SHP77 treated with DMSO at 0.1 percent for 48 hours (cell line): ENCODE measurements around the gene ST3GAL3.
"Not testable (repeated sequence)": the region's sequence is repeated elsewhere in the genome, so short reads cannot be mapped to it uniquely, and the experiment has no call there.

ENCODE experiments used
- DNase-seq: peaks from one replicate; lab custom pipeline; 2025; lab: John Stamatoyannopoulos, UW

The ST3GAL3 gene

DNA sequence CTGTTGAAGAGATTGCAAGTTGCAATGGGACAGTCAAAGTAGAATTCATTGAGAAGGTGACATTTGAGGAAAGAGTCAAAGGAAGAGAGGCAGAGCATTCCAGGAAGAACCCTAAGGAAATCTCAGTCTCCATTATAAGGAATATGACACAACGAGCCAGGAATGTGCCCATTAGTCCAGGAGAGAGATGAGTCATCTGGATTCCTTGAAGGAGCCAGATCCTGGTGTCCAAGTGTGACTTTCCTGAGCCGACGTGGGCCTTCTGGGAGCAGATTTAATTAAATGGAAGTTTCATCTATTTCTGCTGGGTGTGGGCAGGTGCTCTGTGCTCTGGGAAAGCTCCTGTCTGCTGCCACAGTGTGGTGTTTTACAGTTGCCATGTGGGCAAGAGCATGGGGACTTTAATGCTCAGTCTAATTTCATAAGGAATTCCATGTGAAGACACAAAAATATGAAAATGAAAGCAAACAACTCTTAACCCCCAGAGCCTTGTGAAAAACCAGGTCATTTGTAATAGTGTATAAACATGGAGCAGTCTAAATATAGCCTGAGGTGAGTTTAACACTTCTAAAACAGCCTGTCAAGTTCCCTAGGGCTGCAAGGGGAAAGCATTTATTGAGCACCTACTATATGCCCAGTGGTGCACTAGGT lies 114.8 kb downstream of the ST3GAL3 start:
- no peak for DNase-seq

- DNase-seq = no peak
These were observed 117.5 kb downstream of the ST3GAL3 start for GRCh38 chr1:43824795-43825194.

DNA sequence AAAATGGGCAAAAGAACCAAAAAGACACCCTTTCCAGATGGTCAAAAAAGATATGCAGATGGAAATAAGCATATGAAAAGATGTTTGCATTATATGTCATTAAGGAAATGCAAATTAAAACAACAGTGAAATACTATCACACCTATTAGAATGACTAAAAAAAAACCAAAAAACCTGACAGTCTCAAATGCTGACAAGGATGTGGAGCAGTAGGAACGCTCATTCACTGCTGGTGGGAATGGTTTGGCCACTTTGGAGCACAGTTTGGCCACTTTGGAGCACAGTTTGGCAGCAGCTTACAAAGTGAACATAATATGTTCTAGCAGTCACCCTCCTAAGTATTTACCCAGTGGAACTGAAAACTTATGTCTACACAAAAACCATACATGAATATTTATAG lies 121.2 kb downstream of the ST3GAL3 start:
- no peak for DNase-seq

DNA sequence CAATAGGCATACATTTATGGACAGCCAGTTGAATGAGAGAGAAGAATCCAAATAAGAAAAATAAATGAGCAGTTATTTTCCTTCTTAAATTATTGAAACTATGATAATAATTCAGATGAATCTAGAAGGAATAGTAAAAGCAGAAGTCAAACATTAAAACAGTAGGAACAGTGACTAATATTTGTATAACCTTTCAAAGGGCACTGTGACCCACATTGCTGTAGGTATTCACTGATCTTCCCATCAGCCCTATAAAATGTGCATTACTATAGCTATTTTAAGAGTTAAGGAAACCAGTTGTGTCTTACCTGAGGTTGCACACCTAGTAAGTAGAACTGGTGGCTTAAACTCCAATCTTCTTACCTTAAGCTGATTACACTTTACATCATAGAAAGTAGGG lies 123.5 kb downstream of the ST3GAL3 start:
- no peak for DNase-seq

DNA sequence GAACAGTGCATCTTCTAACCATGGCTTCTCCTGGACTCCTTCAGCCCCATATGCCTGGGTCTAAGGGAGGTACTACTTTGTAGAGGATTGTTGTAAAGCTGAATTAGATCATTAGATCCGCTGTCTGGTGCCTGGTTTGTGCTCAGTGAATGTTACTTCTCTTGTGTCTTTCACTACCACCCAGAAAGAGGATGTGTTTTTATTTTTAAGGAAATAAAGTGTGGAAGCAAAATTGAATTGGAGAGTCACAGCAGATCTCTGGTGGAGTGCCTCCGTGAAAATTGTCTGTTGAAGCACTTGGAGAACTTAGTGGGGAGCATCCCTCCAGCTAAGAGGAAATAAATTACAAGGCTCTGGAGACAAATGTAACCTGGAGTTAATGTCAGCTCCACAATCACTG lies 124.5 kb downstream of the ST3GAL3 start:
- no peak for DNase-seq

GRCh38 chr1:43832255-43832654 lies 124.9 kb downstream of the ST3GAL3 start:
- DNase-seq = no peak

- no peak for DNase-seq
These were observed 125.7 kb downstream of the ST3GAL3 start for GRCh38 chr1:43832998-43833397.

- not testable (repeated sequence) for DNase-seq
These were observed 126.6 kb downstream of the ST3GAL3 start for GRCh38 chr1:43833902-43834279.

DNA sequence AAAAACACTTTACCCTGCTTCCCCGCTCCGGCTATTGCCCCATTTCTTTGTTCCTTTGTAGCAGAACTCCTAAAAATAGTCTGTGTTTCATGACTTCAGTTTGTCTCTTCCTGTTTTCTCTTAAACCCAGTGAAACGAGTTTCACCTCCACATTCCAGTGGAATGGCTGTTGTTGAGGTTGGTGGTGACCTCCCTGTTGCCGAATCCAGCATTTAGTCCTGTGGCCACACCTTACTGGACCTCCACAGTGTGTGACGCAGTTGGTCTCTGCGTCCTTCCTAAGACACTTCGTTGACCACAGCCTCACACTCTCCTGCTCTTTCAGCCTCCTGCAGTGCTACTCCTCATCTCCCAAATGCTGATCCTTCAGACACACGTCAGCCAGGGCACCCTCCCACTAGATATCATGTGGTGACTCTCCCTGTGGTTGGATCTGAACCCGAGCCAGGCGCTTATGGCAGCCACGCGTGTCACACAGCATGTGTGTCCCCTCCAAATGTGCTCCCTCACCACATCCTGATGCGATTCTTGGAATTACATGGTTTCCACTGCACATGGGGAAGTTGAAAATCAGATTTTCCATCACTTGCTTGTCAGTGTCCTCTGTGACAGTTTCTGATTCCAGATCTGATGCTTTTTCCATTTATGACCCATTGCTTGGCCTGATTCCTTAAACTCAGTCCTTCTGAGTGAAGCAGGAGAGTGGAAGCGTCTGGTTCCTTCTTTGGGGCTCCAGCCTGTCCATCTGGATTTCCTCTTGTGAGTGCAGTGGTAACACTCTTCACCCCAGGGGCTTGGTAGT lies 127.1 kb downstream of the ST3GAL3 start:
- DNase-seq = no peak

DNA sequence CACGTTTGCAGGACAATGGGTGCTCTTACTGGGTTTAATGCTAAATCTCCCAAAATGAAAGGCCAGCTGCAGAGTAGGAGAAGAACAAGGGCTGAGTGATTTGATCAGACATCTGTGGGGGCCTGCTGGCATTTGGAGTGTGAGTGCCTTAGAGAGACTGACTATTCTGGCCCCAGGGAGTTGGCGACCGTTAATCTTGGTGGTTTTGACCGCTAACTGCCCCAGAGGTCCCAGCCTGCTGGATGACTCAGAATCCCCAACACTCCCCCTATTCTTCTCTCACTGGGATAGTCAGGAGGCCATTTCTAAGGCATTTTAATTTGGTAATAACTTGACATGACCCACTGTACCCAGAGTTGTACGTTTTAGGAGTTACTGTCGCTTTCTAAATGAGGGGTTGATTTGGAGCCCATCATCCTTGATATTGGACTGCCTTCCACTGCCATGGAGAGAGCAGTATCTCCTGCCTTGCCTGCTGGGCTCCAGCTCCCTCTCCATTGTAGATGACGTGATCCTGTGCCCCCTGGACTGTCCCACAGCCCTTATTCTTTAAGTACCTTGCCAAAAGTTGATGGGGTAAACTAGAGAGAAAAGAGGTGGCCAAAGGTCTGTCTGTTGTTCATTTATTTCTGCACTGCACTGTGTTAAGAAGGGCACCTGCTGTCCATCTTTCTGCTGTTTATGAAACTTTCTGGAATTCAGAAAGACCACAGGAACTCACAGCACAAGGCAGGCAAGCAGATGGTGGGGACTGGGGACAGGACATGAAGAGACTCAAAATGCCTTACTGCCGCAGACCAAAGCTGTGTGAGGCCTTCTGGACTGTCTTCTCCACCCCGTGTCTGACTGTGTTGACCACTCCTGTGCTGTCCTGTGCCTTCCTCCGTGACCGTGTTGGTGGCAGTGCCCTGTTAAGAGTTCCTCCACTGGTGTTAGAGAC lies 128.0 kb downstream of the ST3GAL3 start:
- no peak for DNase-seq

DNA sequence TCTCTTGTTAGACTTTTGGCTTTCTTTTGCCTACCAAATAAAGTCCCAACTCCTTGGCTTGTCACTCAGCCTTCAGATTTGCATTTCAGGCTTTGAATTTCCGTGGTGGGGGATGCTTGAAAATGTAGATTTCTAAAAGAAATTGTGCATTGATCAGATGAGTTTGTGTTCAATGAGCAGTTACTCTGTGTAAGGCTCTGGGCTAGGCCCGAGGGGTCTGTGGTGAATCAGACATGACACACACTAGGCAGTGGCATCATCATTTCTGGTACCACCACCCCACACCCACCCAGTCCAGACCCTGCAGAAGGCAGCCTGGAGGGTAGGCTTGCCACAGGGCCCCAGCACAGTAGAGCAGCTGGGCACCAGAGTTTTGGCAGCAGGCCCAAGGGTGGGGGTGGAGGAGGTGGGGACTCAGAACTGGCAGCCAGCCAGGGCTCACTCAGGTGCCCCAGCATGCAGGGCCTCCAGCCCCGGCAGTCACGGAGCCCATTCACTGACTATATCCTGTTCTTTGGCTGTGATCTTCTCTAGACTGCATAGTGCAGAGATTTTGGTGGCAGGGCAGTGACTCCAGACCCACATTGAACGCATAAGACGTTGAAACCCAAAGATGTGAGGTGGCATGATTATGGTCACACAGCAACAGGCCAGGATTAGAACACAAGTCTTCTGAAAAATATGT lies 129.1 kb downstream of the ST3GAL3 start:
- DNase-seq = peak; percentile 75

GRCh38 chr1:43839056-43839455 lies 131.7 kb downstream of the ST3GAL3 start:
- DNase-seq = no peak

DNA sequence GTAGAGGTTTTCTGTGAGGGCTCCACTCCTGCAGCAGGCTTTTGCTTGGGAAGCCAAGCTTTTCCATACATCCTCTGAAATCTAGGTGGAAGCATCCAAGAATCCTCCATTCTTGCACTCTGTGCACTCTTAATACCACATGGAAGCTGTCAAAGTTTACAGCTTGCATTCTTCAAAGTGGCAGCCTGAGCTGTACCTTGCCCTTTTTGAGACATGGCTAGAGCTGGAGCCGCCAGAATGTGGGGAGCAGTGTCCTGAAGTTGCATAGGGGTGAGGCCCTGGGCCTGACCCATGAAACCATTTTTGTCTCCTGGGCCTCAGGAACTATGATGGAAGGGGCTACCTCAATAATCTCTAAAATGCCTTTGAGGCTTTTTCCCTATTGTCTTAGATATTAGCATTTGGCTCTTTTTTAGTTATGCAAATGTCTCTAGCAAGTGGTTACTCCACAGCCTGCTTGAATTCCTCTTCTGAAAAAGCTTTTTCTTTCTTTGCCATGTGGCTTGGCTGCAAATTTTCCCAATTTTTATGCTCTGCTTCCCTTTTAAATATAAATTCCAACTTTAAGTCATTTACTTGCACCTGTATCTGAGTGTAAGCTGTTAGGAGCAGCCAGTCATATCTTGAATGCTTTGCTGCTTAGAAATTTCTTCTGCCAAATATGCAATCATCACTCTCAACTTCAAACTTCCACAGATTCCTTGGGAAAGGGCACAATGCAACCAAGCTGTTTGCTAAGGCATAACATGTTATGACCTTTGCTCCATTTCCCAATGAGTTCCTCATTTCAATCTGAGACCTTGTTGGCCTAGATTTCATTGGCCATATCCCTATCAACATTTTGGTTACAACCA lies 134.2 kb downstream of the ST3GAL3 start:
- DNase-seq = no peak

DNA sequence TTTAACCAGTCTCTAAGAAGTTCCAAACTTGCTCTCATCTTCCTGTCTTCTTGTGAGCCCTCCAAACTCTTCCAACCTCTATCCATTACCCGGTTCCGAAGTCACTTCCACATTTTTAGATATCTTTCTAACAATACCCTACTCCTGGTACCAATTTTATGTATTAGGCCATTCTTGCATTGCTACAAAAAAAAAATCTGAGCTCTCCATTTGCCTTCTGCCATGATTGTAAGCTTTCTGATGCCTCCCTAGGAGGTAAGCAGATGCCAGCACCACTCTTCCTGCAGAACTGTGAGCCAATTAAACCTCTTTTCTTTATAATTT lies 134.8 kb downstream of the ST3GAL3 start:
- no peak for DNase-seq

DNA sequence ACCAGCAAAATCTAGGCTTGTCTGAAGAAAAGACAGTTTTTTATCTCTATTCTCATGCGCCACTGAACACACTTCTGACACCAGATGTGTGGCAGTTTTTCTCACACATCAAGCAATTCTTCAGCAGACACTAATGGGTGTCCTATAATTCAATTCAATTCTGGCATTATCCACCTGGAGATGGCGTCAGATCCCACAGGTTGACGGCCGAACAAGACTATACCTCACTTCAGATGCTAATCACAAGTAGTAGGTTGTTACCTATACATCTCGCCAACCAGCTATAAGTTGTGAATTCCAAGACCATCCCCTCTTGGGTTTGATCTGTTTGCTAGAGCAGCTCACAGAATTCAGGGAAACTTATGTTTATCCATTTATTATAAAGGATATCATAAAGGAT lies 136.3 kb downstream of the ST3GAL3 start:
- no peak for DNase-seq

- DNase-seq = no peak
These were observed 136.8 kb downstream of the ST3GAL3 start for GRCh38 chr1:43844114-43844513.

GRCh38 chr1:43847290-43847689 lies 140.0 kb downstream of the ST3GAL3 start:
- DNase-seq = no peak

GRCh38 chr1:43847882-43848281 lies 140.5 kb downstream of the ST3GAL3 start:
- DNase-seq = no peak

DNA sequence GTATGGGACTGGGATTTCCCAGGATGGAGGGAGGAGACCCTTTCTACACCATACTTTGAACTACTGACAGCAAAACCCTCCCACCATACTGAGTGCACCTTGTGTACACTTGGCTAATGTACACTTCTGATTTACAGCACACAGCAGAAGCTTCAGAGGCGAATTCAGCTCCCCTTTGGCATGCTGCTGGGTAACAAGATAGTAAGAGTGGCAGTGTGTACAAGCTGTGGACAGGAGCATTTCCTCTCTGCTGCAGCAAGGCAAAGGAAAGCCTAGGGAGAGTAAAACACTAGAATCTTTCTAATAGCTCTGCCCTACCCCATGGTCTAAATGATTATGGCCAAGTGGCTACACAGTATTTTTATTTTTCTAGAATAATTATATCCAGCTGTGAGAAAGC lies 142.3 kb downstream of the ST3GAL3 start:
- DNase-seq = no peak

GRCh38 chr1:43850591-43851233 lies 143.4 kb downstream of the ST3GAL3 start:
- DNase-seq = no peak
